Measurements from ENCODE around the gene ANXA4.

Gene ANXA4

GRCh38 chr2:69790601-69790959, 48.6 kb downstream of the ANXA4 start:
- DNase-seq (ENCODE audit: extremely low read depth, low read depth) = no peak
- no peak overlapping the region for H3K4me3 ChIP-seq (replicated peaks; ENCODE audit: low read depth, low read length)
- no peak for TF ChIP-seq CTCF (IDR thresholded peaks at IDR 0.05; ENCODE audit: low read depth, low read length, missing control alignments)

GRCh38 chr2:69791045-69791444, 49.1 kb downstream of the ANXA4 start:
- no peak overlapping the region for H3K4me3 ChIP-seq (replicated peaks; ENCODE audit: low read depth, low read length)
- DNase-seq (ENCODE audit: extremely low read depth, low read depth) = no peak
- TF ChIP-seq CTCF (IDR thresholded peaks at IDR 0.05; ENCODE audit: low read depth, low read length, missing control alignments) = no peak

DNA sequence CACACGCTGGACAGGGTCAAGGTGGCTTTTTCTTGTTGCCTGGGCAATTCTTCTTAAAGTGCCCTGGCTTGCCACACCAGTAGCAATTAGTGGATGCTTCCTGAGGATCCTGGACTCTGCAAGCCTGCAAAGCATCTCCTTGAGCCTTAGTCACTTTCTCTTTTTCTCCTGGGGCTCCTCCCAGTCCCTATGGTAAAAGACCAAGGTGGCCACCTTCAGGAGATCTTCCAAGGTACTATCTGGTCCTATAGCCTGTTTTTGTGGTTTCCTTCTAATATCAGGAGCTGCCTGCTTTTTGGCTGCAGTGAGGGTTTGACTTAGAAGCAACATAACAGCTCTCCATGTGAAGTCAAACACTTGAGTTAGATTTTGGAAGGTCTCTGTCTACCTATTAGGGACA, 54.2 kb downstream of the ANXA4 start:
- DNase-seq (ENCODE audit: extremely low read depth, low read depth) = no peak
- TF ChIP-seq CTCF (IDR thresholded peaks at IDR 0.05; ENCODE audit: low read depth, low read length, missing control alignments) = no peak

DNA sequence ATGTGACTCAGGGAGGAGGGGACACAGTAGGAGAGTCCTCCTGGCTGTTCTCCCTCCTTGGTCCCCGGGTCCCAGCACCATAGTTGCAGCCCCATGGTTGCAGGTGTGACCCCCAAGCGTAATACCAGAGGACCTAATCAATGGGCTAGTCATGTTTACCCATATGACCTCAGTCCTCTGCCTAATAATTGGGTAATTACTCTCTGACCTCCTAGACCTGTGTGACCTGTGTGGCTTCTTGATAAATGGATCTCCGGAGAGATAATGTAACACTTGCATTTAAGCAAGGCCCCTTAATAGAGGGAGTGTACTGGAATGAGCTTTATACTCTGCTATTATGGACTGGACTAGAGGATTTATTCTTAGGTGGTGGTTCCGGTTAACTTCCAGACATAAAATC, 55.3 kb downstream of the ANXA4 start:
- no peak for DNase-seq (ENCODE audit: extremely low read depth, low read depth)
- TF ChIP-seq CTCF (IDR thresholded peaks at IDR 0.05; ENCODE audit: low read depth, low read length, missing control alignments) = no peak
- no peak overlapping the region for H3K4me3 ChIP-seq (replicated peaks; ENCODE audit: low read depth, low read length)

More for the DNA sequence above, 54.2 kb downstream of the ANXA4 start:
- H3K4me3 ChIP-seq (replicated peaks; ENCODE audit: low read depth, low read length) = no peak overlapping the region

- no peak for TF ChIP-seq CTCF (IDR thresholded peaks at IDR 0.05; ENCODE audit: low read depth, low read length, missing control alignments)
- DNase-seq (ENCODE audit: extremely low read depth, low read depth) = no peak
- no peak overlapping the region; the same call in 1 of the 2 replicates for H3K4me3 ChIP-seq (replicated peaks; ENCODE audit: low read depth, low read length)
These were observed 55.9 kb downstream of the ANXA4 start for GRCh38 chr2:69797836-69798289.

DNA sequence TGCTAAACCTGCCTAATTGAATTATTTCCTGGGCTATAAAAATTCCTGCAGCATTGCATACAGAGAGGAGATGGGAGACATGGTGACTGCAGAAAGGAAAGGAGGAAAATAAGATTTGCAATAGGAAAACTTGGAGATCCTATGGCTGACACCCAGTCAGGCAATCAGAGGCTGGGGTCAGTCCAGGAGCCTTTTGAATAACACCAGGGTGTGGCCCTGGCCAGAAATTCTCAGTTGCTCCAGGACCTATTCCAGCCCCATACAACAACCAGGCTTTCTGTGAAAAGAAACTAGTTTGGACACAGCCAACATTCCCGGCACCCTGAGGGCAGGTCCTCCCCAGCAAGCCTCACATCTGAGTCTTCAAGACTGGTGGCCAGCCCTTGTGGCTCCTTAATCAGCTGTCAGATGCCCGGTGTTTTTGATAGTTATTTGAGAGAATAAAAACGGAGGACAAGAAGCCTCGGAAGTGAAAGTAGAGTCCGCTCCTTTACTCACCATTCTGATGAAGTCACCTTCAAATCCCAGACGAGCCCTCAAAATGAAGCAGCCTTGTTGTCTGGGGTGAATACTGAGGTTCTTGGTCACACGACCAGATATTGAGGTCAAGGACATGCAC, 56.5 kb downstream of the ANXA4 start:
- DNase-seq (ENCODE audit: extremely low read depth, low read depth) = no peak
- TF ChIP-seq CTCF (IDR thresholded peaks at IDR 0.05; ENCODE audit: low read depth, low read length, missing control alignments) = no peak
- peak overlapping the region; percentile 19 for H3K4me3 ChIP-seq (replicated peaks; ENCODE audit: low read depth, low read length)

Measured in HFF-Myc (cell line).